Neural crest cell (in vitro differentiated cells): Measurements from ENCODE around the gene REXO5. TPM values are rescaled to one million over a fixed set of nuclear protein-coding genes. Genes with fewer than 3 reads are reported as not detected.
A peak's percentile ranks its signal among the peaks of the same experiment; 100 is the strongest.

ENCODE experiments used
- DNase-seq: peaks from one replicate; pipeline ENCODE4 v3.0.0; 2021; ENCODE audit warnings: low read depth, mixed read lengths, low spot score
- H3K27ac Mint-ChIP-seq: one replicate; pipeline ENCODE4 v1.8.0; 2021; ENCODE audit warnings: mild to moderate bottlenecking, mixed read lengths; ENCODE audit not compliant: unreplicated experiment
- H3K27me3 Mint-ChIP-seq: 2 replicates; pipeline ENCODE4 v1.8.0; 2021; ENCODE audit warnings: low read depth, mild to moderate bottlenecking, mixed read lengths
- H3K36me3 Mint-ChIP-seq: 2 replicates; pipeline ENCODE4 v1.8.0; 2021; ENCODE audit warnings: low read depth, mild to moderate bottlenecking, mixed read lengths
- H3K4me1 Mint-ChIP-seq: 2 replicates; pipeline ENCODE4 v1.8.0; 2021; ENCODE audit warnings: mixed read lengths
- H3K4me3 Mint-ChIP-seq: one replicate; pipeline ENCODE4 v1.8.0; 2021; ENCODE audit warnings: mild to moderate bottlenecking, mixed read lengths
- H3K9me3 Mint-ChIP-seq: 2 replicates; pipeline ENCODE4 v1.8.0; 2021; ENCODE audit warnings: mixed read lengths
- long read RNA-seq: library from polyadenylated mRNA; unstranded; transcript quantifications from one replicate; pipeline ENCODE4 v2.0.0, GENCODE V29; 2020
- total RNA-seq: library from RNA; stranded (reverse); gene quantifications from 2 replicates; pipeline ENCODE4 v1.2.1, GENCODE V29; 2021
- TF ChIP-seq, protein P1 (sequence below): fragments of 200-600 bp; sonication (generic); conservative IDR thresholded peaks from 2 replicates; pipeline ENCODE4 v1.5.0; 2021; ENCODE audit warnings: antibody characterized with exemption, mild to moderate bottlenecking

REXO5 gene, protein sequence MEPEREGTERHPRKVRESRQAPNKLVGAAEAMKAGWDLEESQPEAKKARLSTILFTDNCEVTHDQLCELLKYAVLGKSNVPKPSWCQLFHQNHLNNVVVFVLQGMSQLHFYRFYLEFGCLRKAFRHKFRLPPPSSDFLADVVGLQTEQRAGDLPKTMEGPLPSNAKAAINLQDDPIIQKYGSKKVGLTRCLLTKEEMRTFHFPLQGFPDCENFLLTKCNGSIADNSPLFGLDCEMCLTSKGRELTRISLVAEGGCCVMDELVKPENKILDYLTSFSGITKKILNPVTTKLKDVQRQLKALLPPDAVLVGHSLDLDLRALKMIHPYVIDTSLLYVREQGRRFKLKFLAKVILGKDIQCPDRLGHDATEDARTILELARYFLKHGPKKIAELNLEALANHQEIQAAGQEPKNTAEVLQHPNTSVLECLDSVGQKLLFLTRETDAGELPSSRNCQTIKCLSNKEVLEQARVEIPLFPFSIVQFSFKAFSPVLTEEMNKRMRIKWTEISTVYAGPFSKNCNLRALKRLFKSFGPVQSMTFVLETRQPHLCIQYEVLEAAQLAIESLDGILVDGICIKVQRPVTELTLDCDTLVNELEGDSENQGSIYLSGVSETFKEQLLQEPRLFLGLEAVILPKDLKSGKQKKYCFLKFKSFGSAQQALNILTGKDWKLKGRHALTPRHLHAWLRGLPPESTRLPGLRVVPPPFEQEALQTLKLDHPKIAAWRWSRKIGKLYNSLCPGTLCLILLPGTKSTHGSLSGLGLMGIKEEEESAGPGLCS
- total RNA-seq: 9.5 and 10.1 TPM in 2 replicates
- long read RNA-seq, partial matches to known transcripts: 0 of 22 reads
- long read RNA-seq, other reads (novel, unspliced or antisense): 15 of 22 reads

DNA sequence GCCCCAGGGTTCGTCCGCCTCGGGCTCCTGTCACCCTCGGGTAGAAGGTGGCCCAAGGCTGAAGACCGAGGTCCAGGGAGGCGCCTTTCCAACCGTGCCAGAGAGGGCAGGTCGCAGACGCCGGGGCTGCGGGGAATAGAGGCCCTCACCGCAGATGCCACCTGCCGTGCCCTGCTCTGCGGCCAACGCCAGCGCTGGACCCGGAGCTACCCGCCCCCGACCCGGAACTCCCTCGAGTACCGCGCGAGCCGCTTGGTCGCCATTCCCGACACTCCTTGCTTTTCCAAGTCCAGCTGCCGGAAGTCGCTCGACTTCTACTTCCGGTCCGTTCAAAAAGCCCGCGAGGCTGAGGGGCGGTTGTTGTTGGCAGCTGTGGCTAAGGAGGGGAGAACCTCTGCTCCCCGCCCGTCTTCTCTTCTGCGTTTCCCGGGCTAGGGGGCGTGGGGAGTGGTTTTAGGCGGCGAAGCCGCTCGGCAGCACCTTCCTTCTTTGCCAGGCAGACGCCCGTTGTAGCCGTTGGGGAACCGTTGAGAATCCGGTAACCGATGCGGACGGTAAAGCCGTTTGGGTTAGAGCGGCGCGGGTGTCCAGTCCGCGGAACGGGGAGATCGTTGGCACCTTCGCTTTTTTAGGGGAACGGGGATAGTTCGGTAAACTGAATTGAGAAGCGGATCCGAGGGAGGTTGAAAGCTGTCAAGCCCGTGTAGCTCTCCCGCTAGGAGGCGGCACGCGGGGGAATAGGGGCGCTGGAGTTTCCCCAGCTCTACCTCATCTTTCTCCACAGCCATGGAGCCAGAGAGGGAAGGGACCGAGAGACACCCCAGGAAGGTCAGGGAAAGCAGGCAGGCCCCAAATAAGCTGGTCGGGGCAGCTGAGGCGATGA, at the start of gene REXO5, which contains the start of gene ERI2:
TSS of gene REXO5 (plus strand) at position 360 of the 883 bp plus-strand sequence. CDS start at position 787, 427 bp downstream.
TSS of gene ERI2 (minus strand) at position 305 of the 883 bp plus-strand sequence. CDS start at position 263, 42 bp downstream.
- peak within 1 kb of the TSS; percentile 100 for H3K27ac Mint-ChIP-seq
- H3K27me3 Mint-ChIP-seq: no peaks in the 10 kb centered on the region
- DNase-seq: peak; percentile 94
- TF ChIP-seq, protein P1, sequence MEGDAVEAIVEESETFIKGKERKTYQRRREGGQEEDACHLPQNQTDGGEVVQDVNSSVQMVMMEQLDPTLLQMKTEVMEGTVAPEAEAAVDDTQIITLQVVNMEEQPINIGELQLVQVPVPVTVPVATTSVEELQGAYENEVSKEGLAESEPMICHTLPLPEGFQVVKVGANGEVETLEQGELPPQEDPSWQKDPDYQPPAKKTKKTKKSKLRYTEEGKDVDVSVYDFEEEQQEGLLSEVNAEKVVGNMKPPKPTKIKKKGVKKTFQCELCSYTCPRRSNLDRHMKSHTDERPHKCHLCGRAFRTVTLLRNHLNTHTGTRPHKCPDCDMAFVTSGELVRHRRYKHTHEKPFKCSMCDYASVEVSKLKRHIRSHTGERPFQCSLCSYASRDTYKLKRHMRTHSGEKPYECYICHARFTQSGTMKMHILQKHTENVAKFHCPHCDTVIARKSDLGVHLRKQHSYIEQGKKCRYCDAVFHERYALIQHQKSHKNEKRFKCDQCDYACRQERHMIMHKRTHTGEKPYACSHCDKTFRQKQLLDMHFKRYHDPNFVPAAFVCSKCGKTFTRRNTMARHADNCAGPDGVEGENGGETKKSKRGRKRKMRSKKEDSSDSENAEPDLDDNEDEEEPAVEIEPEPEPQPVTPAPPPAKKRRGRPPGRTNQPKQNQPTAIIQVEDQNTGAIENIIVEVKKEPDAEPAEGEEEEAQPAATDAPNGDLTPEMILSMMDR: peak; percentile 57
- peak within 1 kb of the TSS; percentile 98 for H3K4me3 Mint-ChIP-seq
- no peaks in the 10 kb centered on the region for H3K9me3 Mint-ChIP-seq
- peaks cover 25% of the 10 kb centered on the region for H3K4me1 Mint-ChIP-seq
- no peaks in the 10 kb centered on the region for H3K36me3 Mint-ChIP-seq

DNA sequence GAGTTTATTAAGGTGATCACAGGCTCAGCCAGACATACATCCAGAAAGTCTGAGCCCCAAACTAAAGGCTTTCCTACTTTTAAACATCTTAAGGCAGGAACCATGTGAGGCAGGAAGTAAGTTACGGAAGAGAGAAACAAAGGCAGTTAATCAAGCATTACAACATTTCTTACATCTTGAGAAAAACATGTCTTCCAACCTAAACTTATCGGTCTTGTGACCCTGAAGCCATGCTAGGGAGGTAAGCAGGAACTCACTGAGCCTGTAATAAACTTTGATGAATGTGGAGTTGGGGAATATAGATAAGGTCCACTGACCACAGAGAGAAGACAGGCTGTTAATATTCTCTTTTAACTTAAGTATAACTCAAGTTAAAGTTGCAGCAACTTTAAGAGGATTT, 46.0 kb upstream of the REXO5 start:
- no peak for DNase-seq
- Mint-ChIP-seq H3K4me3 (no peak overlapping the region), H3K27me3 (peaks cover 17% of the 10 kb centered on the region), H3K27ac (no peak overlapping the region), H3K36me3 (no peaks in the 10 kb centered on the region), H3K4me1 (peaks cover 6% of the 10 kb centered on the region), H3K9me3 (peaks cover 5% of the 10 kb centered on the region)
- TF ChIP-seq, protein P1: no peak

DNA sequence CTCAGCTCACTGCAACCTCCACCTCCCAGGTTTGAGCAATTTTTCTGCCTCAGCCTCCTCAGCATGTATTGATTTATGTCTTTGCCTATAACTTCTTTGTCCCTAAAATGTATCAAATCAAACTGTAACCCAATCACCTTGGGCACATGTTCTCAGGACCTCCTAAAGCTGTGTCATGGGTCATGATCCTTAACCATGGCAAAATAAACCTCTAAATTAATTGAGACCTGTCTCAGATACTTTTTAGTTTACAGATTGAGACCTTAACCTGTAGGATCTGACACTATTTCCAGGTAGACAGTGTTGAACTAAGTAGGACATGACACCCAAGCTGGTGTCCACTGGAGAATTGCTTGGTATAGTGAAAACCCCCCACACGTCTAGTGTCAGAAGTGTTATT, 45.2 kb upstream of the REXO5 start:
- Mint-ChIP-seq H3K27me3 (peaks cover 17% of the 10 kb centered on the region), H3K9me3 (peaks cover 5% of the 10 kb centered on the region), H3K36me3 (no peaks in the 10 kb centered on the region), H3K4me1 (peaks cover 6% of the 10 kb centered on the region), H3K27ac (no peak overlapping the region), H3K4me3 (no peak overlapping the region)
- no peak for DNase-seq
- TF ChIP-seq, protein P1: no peak

DNA sequence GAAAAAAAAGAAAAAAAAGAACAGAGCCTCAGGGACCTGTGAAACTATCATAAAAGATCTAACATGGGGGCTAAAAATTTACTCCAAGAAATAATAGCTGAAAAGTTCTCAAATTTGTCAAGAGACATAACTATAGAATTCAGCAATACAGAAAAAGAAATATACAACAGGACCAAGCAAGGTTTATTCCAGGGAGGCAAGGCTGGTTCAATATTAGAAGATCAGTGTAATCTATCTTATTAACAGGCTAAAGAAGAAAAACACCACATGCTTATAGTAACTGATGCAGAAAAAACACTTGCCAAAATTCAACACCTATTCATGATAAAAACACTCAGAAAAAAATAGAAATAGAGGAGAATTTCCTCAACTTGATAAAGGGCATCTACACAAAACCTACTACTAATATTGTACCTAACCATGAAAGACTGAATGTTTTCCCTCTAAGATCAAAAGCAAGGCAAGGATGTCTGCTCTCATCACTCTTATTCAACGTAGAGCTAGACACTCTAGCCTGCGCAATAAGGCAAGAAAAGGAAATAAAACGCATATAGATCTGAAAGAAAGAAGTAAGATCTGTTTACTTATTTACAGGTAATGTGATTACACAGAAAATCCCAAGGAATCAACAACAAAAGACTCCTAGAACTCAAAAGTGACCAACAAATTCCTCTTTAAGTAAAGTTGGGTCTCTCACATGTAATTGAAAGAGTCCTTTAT, 43.8 kb upstream of the REXO5 start:
- Mint-ChIP-seq H3K4me3 (no peak overlapping the region), H3K27ac (no peak overlapping the region), H3K4me1 (peaks cover 6% of the 10 kb centered on the region), H3K27me3 (peaks cover 17% of the 10 kb centered on the region), H3K9me3 (peaks cover 5% of the 10 kb centered on the region), H3K36me3 (no peaks in the 10 kb centered on the region)
- DNase-seq: no peak
- TF ChIP-seq, protein P1: no peak
